GM23248 (cell line): ENCODE data around the gene TSPAN16.

Experiments used
- EZH2 ChIP-seq: fragments of 200-600 bp; sonication (generic); IDR thresholded peaks from 2 replicates; pipeline ENCODE4 v1.6.1; 2018; ENCODE audit warnings: antibody characterized with exemption, mild to moderate bottlenecking; ENCODE audit not compliant: insufficient read depth, poor library complexity, severe bottlenecking
- EZH2phosphoT487 ChIP-seq: fragments of 200-600 bp; sonication (generic); IDR thresholded peaks from 2 replicates; pipeline ENCODE4 v1.6.1; 2018; ENCODE audit warnings: antibody characterized with exemption, moderate library complexity, mild to moderate bottlenecking, low read depth; ENCODE audit not compliant: insufficient read depth

GRCh38 chr19:11251217-11251616 lies 44.7 kb upstream of the TSPAN16 start:
- TF ChIP-seq EZH2phosphoT487 (no peak), EZH2 (no peak)
